ENCODE measurements around the gene LYZL1. TPM values are rescaled to one million over a fixed set of nuclear protein-coding genes. Genes with fewer than 3 reads are reported as not detected.
"Not testable (repeated sequence)": the region's sequence is repeated elsewhere in the genome, so short reads cannot be mapped to it uniquely, and the experiment has no call there.

LYZL1 gene
- polyA plus RNA-seq, 4 donors: not detected

GRCh38 chr10:29326886-29327745, 38.2 kb downstream of the LYZL1 start:
- no peak for DNase-seq (ENCODE audit: low read depth in 4 of 4, low spot score in 3 of 4)

- DNase-seq (ENCODE audit: low read depth in 4 of 4, low spot score in 3 of 4): no peak
These were observed 38.9 kb downstream of the LYZL1 start for GRCh38 chr10:29327746-29328102.

- no peak for DNase-seq (ENCODE audit: low read depth in 4 of 4, low spot score in 3 of 4)
These were observed 40.1 kb downstream of the LYZL1 start for GRCh38 chr10:29328983-29329382.

GRCh38 chr10:29329420-29329819, 40.5 kb downstream of the LYZL1 start:
- no peak for DNase-seq (ENCODE audit: low read depth in 4 of 4, low spot score in 3 of 4)

- no peak for DNase-seq (ENCODE audit: low read depth in 4 of 4, low spot score in 3 of 4)
These were observed 43.3 kb downstream of the LYZL1 start for GRCh38 chr10:29332061-29332760.

GRCh38 chr10:29332761-29333148, 43.9 kb downstream of the LYZL1 start:
- DNase-seq (ENCODE audit: low read depth in 4 of 4, low spot score in 3 of 4): no peak

- DNase-seq (ENCODE audit: low read depth in 4 of 4, low spot score in 3 of 4): not testable (repeated sequence)
These were observed 48.7 kb downstream of the LYZL1 start for GRCh38 chr10:29337526-29337925.

GRCh38 chr10:29343607-29344038, 54.8 kb downstream of the LYZL1 start:
- DNase-seq (ENCODE audit: low read depth in 4 of 4, low spot score in 3 of 4): no peak

GRCh38 chr10:29344073-29344820, 55.4 kb downstream of the LYZL1 start:
- no peak for DNase-seq (ENCODE audit: low read depth in 4 of 4, low spot score in 3 of 4)

- DNase-seq (ENCODE audit: low read depth in 4 of 4, low spot score in 3 of 4): no peak
These were observed 56.5 kb downstream of the LYZL1 start for GRCh38 chr10:29345144-29345909.

GRCh38 chr10:29345910-29346209, 57.0 kb downstream of the LYZL1 start:
- DNase-seq (ENCODE audit: low read depth in 4 of 4, low spot score in 3 of 4): no peak

- no peak for DNase-seq (ENCODE audit: low read depth in 4 of 4, low spot score in 3 of 4)
These were observed 57.6 kb downstream of the LYZL1 start for GRCh38 chr10:29346296-29347001.

- DNase-seq (ENCODE audit: low read depth in 4 of 4, low spot score in 3 of 4): no peak
These were observed 60.0 kb downstream of the LYZL1 start for GRCh38 chr10:29348836-29349235.

- no peak for DNase-seq (ENCODE audit: low read depth in 4 of 4, low spot score in 3 of 4)
These were observed 64.4 kb downstream of the LYZL1 start for GRCh38 chr10:29353305-29353704.

GRCh38 chr10:29353887-29354561, 65.2 kb downstream of the LYZL1 start:
- DNase-seq (ENCODE audit: low read depth in 4 of 4, low spot score in 3 of 4): no peak

GRCh38 chr10:29355411-29355991, 66.6 kb downstream of the LYZL1 start:
- DNase-seq (ENCODE audit: low read depth in 4 of 4, low spot score in 3 of 4): no peak

GRCh38 chr10:29356931-29357330, 68.1 kb downstream of the LYZL1 start:
- no peak for DNase-seq (ENCODE audit: low read depth in 4 of 4, low spot score in 3 of 4)

GRCh38 chr10:29358010-29358616, 69.2 kb downstream of the LYZL1 start:
- no peak for DNase-seq (ENCODE audit: low read depth in 4 of 4, low spot score in 3 of 4)

Measured in left renal pelvis (tissue), 4 donors.